HG02678 (cell line): ENCODE results near the gene DSCAML1.
"Not testable (repeated sequence)": the region's sequence is repeated elsewhere in the genome, so short reads cannot be mapped to it uniquely, and the experiment has no call there.

ENCODE experiments used
- ATAC-seq: cut with Tn5 transposase; IDR thresholded peaks from one replicate; pipeline ENCODE4 v1.9.1; 2021; ENCODE audit warnings: mild to moderate bottlenecking, moderate library complexity; ENCODE audit not compliant: unreplicated experiment

DSCAML1 gene

GRCh38 chr11:117459123-117459978, 337.7 kb downstream of the DSCAML1 start:
- no peak for ATAC-seq

- peak; percentile 56 for ATAC-seq
These were observed 338.5 kb downstream of the DSCAML1 start for GRCh38 chr11:117458275-117459122.

- ATAC-seq = no peak
These were observed 339.2 kb downstream of the DSCAML1 start for GRCh38 chr11:117457835-117458234.

- ATAC-seq = no peak
These were observed 339.8 kb downstream of the DSCAML1 start for GRCh38 chr11:117457031-117457785.

- not testable (repeated sequence) for ATAC-seq
These were observed 340.3 kb downstream of the DSCAML1 start for GRCh38 chr11:117456721-117457029.

GRCh38 chr11:117456027-117456720, 340.8 kb downstream of the DSCAML1 start:
- peak; percentile 71 for ATAC-seq

- no peak for ATAC-seq
These were observed 342.5 kb downstream of the DSCAML1 start for GRCh38 chr11:117454564-117454917.

- no peak for ATAC-seq
These were observed 343.0 kb downstream of the DSCAML1 start for GRCh38 chr11:117453886-117454563.

GRCh38 chr11:117449111-117449693, 347.8 kb downstream of the DSCAML1 start:
- no peak for ATAC-seq

- ATAC-seq = no peak
These were observed 352.0 kb downstream of the DSCAML1 start for GRCh38 chr11:117444711-117445658.

- no peak for ATAC-seq
These were observed 352.8 kb downstream of the DSCAML1 start for GRCh38 chr11:117444256-117444655.

GRCh38 chr11:117443266-117444186, 353.5 kb downstream of the DSCAML1 start:
- ATAC-seq = no peak

- no peak for ATAC-seq
These were observed 354.2 kb downstream of the DSCAML1 start for GRCh38 chr11:117442869-117443239.

- no peak for ATAC-seq
These were observed 354.8 kb downstream of the DSCAML1 start for GRCh38 chr11:117442049-117442868.

- no peak for ATAC-seq
These were observed 355.7 kb downstream of the DSCAML1 start for GRCh38 chr11:117441146-117441975.

- ATAC-seq = no peak
These were observed 356.8 kb downstream of the DSCAML1 start for GRCh38 chr11:117440258-117440657.
